AG09309 (cell line): ENCODE results near the gene ERP27.

Source experiments
- DNase-seq: peaks from one replicate; pipeline ENCODE4 v3.0.0-alpha.2; 2010; ENCODE audit warnings: low read depth
- H3K4me3 ChIP-seq: 2 replicates; pipeline ENCODE4 v1.5.1; 2011; ENCODE audit warnings: mild to moderate bottlenecking, low read depth, low read length, moderate library complexity; ENCODE audit not compliant: control insufficient read depth
- CTCF ChIP-seq: IDR thresholded peaks from 2 replicates; pipeline ENCODE4 v1.5.1; 2011; ENCODE audit warnings: mild to moderate bottlenecking, low read depth, low read length, inconsistent platforms; ENCODE audit not compliant: insufficient read depth, control insufficient read depth; ENCODE audit errors: missing control alignments

Gene ERP27

GRCh38 chr12:14924541-14924940 lies 13.8 kb downstream of the ERP27 start:
- no peak for TF ChIP-seq CTCF
- DNase-seq, result no peak
- no peak overlapping the region for H3K4me3 ChIP-seq

GRCh38 chr12:14923944-14924343 lies 14.4 kb downstream of the ERP27 start:
- TF ChIP-seq CTCF, result no peak
- DNase-seq, result no peak

GRCh38 chr12:14921218-14921617 lies 17.1 kb downstream of the ERP27 start:
- H3K4me3 ChIP-seq, result no peak overlapping the region
- no peak for TF ChIP-seq CTCF
- DNase-seq, result no peak

More at GRCh38 chr12:14923944-14924343, 14.4 kb downstream of the ERP27 start:
- H3K4me3 ChIP-seq, result no peak overlapping the region

- TF ChIP-seq CTCF, result no peak
- H3K4me3 ChIP-seq, result no peak overlapping the region
- no peak for DNase-seq
Measured at GRCh38 chr12:14920475-14921126, 17.7 kb downstream of the ERP27 start.

- DNase-seq, result no peak
- no peak for TF ChIP-seq CTCF
- H3K4me3 ChIP-seq, result no peak overlapping the region
Measured at GRCh38 chr12:14919455-14919854, 18.9 kb downstream of the ERP27 start.

- H3K4me3 ChIP-seq, result no peak overlapping the region
- TF ChIP-seq CTCF, result no peak
- DNase-seq, result no peak
Measured at GRCh38 chr12:14915736-14916135, 22.6 kb downstream of the ERP27 start.

- TF ChIP-seq CTCF, result no peak
- no peak for DNase-seq
- H3K4me3 ChIP-seq, result no peak overlapping the region
Measured at GRCh38 chr12:14913381-14913781, 25.0 kb downstream of the ERP27 start.
